IMR-90 (cell line): Measurements from ENCODE around the gene LENEP.

Experiments
- CEBPB ChIP-seq: IDR thresholded peaks from 2 replicates; pipeline ENCODE4 v1.6.1; 2012; ENCODE audit warnings: low read depth, low read length, improper control_type of control experiment
- ELK1 ChIP-seq: fragments of 150-350 bp; IDR thresholded peaks from 2 replicates; pipeline ENCODE4 v1.6.1; 2016; ENCODE audit warnings: low read depth, mild to moderate bottlenecking, low read length, moderate library complexity, borderline replicate concordance
- FOS ChIP-seq: fragments of 150-350 bp; IDR thresholded peaks from 2 replicates; pipeline ENCODE4 v1.6.1; 2016; ENCODE audit warnings: low read depth, low read length
- MAFK ChIP-seq: IDR thresholded peaks from 2 replicates; pipeline ENCODE4 v1.6.1; 2012; ENCODE audit warnings: low read depth, low read length, improper control_type of control experiment
- MAZ ChIP-seq: IDR thresholded peaks from 2 replicates; pipeline ENCODE4 v1.6.1; 2012; ENCODE audit warnings: low read depth, mild to moderate bottlenecking, low read length, improper control_type of control experiment, moderate library complexity, borderline replicate concordance
- POLR2A ChIP-seq: IDR thresholded peaks from 2 replicates; pipeline ENCODE4 v1.6.1; 2012; ENCODE audit warnings: mild to moderate bottlenecking, low read depth, low read length
- RAD21 ChIP-seq: IDR thresholded peaks from 2 replicates; pipeline ENCODE4 v1.6.1; 2012; ENCODE audit warnings: low read length, improper control_type of control experiment
- RFX5 ChIP-seq: IDR thresholded peaks from 2 replicates; pipeline ENCODE4 v1.8.0; 2012; ENCODE audit warnings: low read depth, mild to moderate bottlenecking, low read length, moderate library complexity
- SMC3 ChIP-seq: fragments of 150-350 bp; IDR thresholded peaks from 2 replicates; pipeline ENCODE4 v1.6.1; 2016; ENCODE audit warnings: low read depth, mild to moderate bottlenecking, antibody characterized with exemption, low read length, moderate library complexity
- USF2 ChIP-seq: fragments of 150-350 bp; IDR thresholded peaks from 2 replicates; pipeline ENCODE4 v1.6.1; 2017; ENCODE audit warnings: mild to moderate bottlenecking, antibody characterized with exemption, low read length, low read depth
- TF ChIP-seq, protein P1 (sequence below): conservative IDR thresholded peaks from 2 replicates; pipeline ENCODE4 v1.5.1; 2012; ENCODE audit warnings: mild to moderate bottlenecking, low read depth, low read length, improper control_type of control experiment

- no peak for TF ChIP-seq USF2
- TF ChIP-seq MAFK = no peak
- TF ChIP-seq, protein P1, sequence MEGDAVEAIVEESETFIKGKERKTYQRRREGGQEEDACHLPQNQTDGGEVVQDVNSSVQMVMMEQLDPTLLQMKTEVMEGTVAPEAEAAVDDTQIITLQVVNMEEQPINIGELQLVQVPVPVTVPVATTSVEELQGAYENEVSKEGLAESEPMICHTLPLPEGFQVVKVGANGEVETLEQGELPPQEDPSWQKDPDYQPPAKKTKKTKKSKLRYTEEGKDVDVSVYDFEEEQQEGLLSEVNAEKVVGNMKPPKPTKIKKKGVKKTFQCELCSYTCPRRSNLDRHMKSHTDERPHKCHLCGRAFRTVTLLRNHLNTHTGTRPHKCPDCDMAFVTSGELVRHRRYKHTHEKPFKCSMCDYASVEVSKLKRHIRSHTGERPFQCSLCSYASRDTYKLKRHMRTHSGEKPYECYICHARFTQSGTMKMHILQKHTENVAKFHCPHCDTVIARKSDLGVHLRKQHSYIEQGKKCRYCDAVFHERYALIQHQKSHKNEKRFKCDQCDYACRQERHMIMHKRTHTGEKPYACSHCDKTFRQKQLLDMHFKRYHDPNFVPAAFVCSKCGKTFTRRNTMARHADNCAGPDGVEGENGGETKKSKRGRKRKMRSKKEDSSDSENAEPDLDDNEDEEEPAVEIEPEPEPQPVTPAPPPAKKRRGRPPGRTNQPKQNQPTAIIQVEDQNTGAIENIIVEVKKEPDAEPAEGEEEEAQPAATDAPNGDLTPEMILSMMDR = no peak
- no peak for TF ChIP-seq SMC3
- TF ChIP-seq ELK1 = no peak
- TF ChIP-seq CEBPB = no peak
- no peak for TF ChIP-seq POLR2A
- TF ChIP-seq RAD21 = no peak
- no peak for TF ChIP-seq RFX5
- no peak for TF ChIP-seq MAZ
- no peak for TF ChIP-seq FOS
Measured at GRCh38 chr1:154990276-154990675, 3.1 kb upstream of the LENEP start.
